ENCODE results near the gene DPH3.

The DPH3 gene

GRCh38 chr3:16253601-16254000 is 11.1 kb downstream of the DPH3 start:
- no peak for DNase-seq

- DNase-seq: no peak
Observed at GRCh38 chr3:16252988-16253387, 11.8 kb downstream of the DPH3 start.

GRCh38 chr3:16252243-16252978 is 12.3 kb downstream of the DPH3 start:
- DNase-seq: no peak

- no peak for DNase-seq
Observed at GRCh38 chr3:16251316-16252085, 13.2 kb downstream of the DPH3 start.

- DNase-seq: no peak
Observed at GRCh38 chr3:16249886-16250285, 14.9 kb downstream of the DPH3 start.

- DNase-seq: peak; percentile 27
Observed at GRCh38 chr3:16249336-16249735, 15.4 kb downstream of the DPH3 start.

- DNase-seq: no peak
Observed at GRCh38 chr3:16248556-16248955, 16.2 kb downstream of the DPH3 start.

- DNase-seq: peak; percentile 87
Observed at GRCh38 chr3:16247282-16248061, 17.3 kb downstream of the DPH3 start.

GRCh38 chr3:16245609-16246008 is 19.1 kb downstream of the DPH3 start:
- no peak for DNase-seq

- DNase-seq: peak; percentile 22
Observed at GRCh38 chr3:16243706-16244490, 20.8 kb downstream of the DPH3 start.

GRCh38 chr3:16242177-16242576 is 22.6 kb downstream of the DPH3 start:
- DNase-seq: no peak

GRCh38 chr3:16241225-16241624 is 23.5 kb downstream of the DPH3 start:
- no peak for DNase-seq

GRCh38 chr3:16240229-16241023 is 24.3 kb downstream of the DPH3 start:
- DNase-seq: peak; percentile 44

GRCh38 chr3:16239780-16240179 is 25.0 kb downstream of the DPH3 start:
- no peak for DNase-seq

GRCh38 chr3:16239086-16239770 is 25.5 kb downstream of the DPH3 start:
- no peak for DNase-seq

GRCh38 chr3:16236856-16237393 is 27.8 kb downstream of the DPH3 start:
- no peak for DNase-seq

- DNase-seq: no peak
Observed at GRCh38 chr3:16236030-16236639, 28.6 kb downstream of the DPH3 start.

- DNase-seq: no peak
Observed at GRCh38 chr3:16234281-16234680, 30.5 kb downstream of the DPH3 start.

- DNase-seq: no peak
Observed at GRCh38 chr3:16233806-16234205, 30.9 kb downstream of the DPH3 start.

GRCh38 chr3:16231983-16232382 is 32.8 kb downstream of the DPH3 start:
- no peak for DNase-seq

GRCh38 chr3:16229681-16230080 is 35.1 kb downstream of the DPH3 start:
- DNase-seq: no peak
